ENCODE measurements around the gene PLPP6.

The PLPP6 gene

GRCh38 chr9:4662989-4663792 lies 1.1 kb downstream of the PLPP6 start:
- DNase-seq, result no peak

GRCh38 chr9:4663956-4664355 lies 1.9 kb downstream of the PLPP6 start:
- DNase-seq, result no peak

GRCh38 chr9:4665357-4665756 lies 3.3 kb downstream of the PLPP6 start:
- peak; percentile 28 for DNase-seq

- DNase-seq, result peak; percentile 29
Measured at GRCh38 chr9:4666042-4666699, 4.1 kb downstream of the PLPP6 start, which contains the start of gene SPATA6L. SPATA6L (minus strand) TSS chr9:4666480; CDS start chr9:4666250, 230 bp downstream.

- no peak for DNase-seq
Measured at GRCh38 chr9:4667681-4668080, 5.6 kb downstream of the PLPP6 start.

GRCh38 chr9:4668604-4669003 lies 6.5 kb downstream of the PLPP6 start:
- no peak for DNase-seq

- DNase-seq, result no peak
Measured at GRCh38 chr9:4669890-4670289, 7.8 kb downstream of the PLPP6 start.

GRCh38 chr9:4670591-4670990 lies 8.5 kb downstream of the PLPP6 start:
- no peak for DNase-seq

- no peak for DNase-seq
Measured at GRCh38 chr9:4671737-4672136, 9.6 kb downstream of the PLPP6 start.

GRCh38 chr9:4674783-4675182 lies 12.7 kb downstream of the PLPP6 start:
- DNase-seq, result peak; percentile 92

GRCh38 chr9:4677392-4677791 lies 15.3 kb downstream of the PLPP6 start:
- no peak for DNase-seq

GRCh38 chr9:4678679-4679267 lies 16.7 kb downstream of the PLPP6 start:
- DNase-seq, result no peak

GRCh38 chr9:4679268-4680172 lies 17.4 kb downstream of the PLPP6 start, which contains the start of gene CDC37L1:
CDC37L1 (plus strand) TSS chr9:4679569; CDS start chr9:4679768, 199 bp downstream.
- DNase-seq, result peak; percentile 95

- no peak for DNase-seq
Measured at GRCh38 chr9:4680173-4680525, 18.1 kb downstream of the PLPP6 start.

- no peak for DNase-seq
Measured at GRCh38 chr9:4680750-4681149, 18.7 kb downstream of the PLPP6 start.

GRCh38 chr9:4684820-4685219 lies 22.7 kb downstream of the PLPP6 start:
- no peak for DNase-seq

GRCh38 chr9:4686112-4686511 lies 24.0 kb downstream of the PLPP6 start:
- no peak for DNase-seq

GRCh38 chr9:4686584-4686983 lies 24.5 kb downstream of the PLPP6 start:
- no peak for DNase-seq

- no peak for DNase-seq
Measured at GRCh38 chr9:4689021-4689420, 26.9 kb downstream of the PLPP6 start.

- DNase-seq, result no peak
Measured at GRCh38 chr9:4689687-4690104, 27.6 kb downstream of the PLPP6 start.

GRCh38 chr9:4690144-4690543 lies 28.1 kb downstream of the PLPP6 start:
- DNase-seq, result no peak

- DNase-seq, result peak; percentile 45
Measured at GRCh38 chr9:4691795-4692194, 29.7 kb downstream of the PLPP6 start.

- DNase-seq, result no peak
Measured at GRCh38 chr9:4700091-4700490, 38.0 kb downstream of the PLPP6 start.

Data from fibroblast of upper back skin (primary cell).